Glomerular visceral epithelial cell (primary cell): ENCODE data around the gene FAR1.
"Not testable (repeated sequence)": the region's sequence is repeated elsewhere in the genome, so short reads cannot be mapped to it uniquely, and the experiment has no call there.

Source experiments
- DNase-seq: peaks from one replicate; pipeline ENCODE4 v3.0.0-alpha.2; 2016; ENCODE audit errors: extremely low spot score

Gene FAR1, protein sequence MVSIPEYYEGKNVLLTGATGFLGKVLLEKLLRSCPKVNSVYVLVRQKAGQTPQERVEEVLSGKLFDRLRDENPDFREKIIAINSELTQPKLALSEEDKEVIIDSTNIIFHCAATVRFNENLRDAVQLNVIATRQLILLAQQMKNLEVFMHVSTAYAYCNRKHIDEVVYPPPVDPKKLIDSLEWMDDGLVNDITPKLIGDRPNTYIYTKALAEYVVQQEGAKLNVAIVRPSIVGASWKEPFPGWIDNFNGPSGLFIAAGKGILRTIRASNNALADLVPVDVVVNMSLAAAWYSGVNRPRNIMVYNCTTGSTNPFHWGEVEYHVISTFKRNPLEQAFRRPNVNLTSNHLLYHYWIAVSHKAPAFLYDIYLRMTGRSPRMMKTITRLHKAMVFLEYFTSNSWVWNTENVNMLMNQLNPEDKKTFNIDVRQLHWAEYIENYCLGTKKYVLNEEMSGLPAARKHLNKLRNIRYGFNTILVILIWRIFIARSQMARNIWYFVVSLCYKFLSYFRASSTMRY

DNA sequence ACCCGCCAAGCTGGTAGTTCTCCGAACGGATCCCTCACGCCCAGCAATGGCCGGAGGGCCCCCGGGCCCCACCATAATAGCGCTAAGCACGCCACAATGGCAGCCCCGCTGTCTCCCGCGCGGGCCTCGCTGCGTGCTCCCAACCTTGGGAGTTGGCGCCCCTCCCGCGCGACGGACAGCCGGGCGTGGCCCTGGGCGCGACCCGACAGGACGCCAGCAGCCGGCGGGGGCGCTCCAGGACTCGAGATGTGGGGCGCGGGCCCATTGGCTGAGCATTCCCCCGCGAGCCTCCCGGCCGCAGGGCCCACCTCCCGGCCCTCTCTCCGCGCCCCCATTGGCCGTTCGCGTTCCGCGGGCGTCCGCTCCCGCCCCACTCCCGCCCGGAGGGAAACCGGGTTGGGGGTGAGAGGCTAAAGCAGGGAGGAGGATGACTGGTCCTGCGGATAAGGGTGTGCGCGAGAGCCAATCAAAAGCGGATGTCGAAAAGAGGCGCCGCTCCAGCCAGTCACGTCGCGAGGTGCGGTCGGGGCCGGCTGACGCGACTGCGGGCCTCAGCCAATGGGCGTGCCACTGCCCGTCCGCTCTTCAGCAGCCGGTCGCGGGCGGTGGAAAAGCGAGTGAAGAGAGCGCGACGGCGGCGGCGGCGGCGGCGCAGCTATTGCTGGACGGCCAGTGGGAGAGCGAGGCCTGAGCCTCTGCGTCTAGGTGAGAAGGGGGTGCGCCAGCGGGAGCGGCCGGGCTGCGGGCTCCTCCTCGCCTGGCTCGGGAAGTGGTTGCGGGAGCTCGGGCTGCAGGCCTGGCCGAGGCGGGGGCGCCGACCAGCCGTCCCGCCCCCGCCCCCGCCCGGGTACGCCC lies at the start of gene FAR1:
Gene FAR1, plus strand, starts transcription at position 567 of the 855 bp plus-strand sequence. CDS start 26,098 bp downstream, outside the sequence.
- DNase-seq: peak; percentile 98

DNA sequence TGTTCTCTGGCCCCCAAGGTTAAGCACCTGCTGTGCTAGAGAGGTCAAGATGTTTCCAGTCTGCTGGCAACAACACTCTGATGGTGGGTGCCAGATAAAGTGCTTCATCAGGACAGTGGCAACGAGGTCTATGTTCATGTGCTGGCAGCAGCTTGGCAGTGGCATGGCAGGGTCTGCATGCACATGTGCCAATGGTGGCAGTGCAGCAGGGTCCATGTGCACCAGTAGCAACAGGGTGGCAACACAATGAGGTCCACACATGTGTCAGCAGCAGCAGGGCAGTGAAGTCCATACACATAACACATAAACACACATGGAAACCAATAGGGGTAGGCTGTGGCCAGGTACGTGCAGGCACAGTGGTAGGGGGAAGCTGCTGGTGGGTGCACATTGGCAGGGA lies 48.4 kb upstream of the FAR1 start:
- no peak for DNase-seq

DNA sequence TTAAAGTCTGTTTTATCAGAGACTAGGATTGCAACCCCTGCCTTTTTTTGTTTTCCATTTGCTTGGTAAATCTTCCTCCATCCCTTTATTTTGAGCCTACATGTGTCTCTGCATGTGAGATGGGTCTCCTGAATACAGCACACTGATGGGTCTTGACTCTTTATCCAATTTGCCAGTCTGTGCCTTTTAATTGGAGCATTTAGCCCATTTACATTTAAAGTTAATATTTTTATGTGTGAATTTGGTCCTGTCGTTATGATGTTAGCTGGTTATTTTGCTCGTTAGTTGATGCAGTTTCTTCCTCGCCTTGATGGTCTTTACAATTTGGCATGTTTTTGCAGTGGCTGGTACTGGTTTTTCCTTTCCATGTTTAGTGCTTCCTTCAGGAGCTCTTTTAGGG lies 41.6 kb upstream of the FAR1 start:
- not testable (repeated sequence) for DNase-seq

DNA sequence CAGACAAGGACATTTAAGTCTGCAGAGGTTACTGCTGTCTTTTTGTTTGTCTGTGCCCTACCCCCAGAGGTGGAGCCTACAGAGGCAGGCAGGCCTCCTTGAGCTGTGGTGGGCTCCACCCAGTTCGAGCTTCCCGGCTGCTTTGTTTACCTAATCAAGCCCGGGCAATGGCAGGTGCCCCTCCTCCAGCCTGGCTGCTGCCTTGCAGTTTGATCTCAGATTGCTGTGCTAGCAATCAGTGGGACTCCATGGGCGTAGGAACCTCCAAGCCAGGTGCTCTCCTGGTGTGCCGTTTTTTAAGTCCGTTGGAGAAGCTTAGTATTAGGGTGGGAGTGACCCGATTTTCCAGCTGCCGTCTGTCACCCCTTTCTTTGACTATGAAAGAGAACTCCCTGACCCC lies 39.8 kb upstream of the FAR1 start:
- not testable (repeated sequence) for DNase-seq

DNA sequence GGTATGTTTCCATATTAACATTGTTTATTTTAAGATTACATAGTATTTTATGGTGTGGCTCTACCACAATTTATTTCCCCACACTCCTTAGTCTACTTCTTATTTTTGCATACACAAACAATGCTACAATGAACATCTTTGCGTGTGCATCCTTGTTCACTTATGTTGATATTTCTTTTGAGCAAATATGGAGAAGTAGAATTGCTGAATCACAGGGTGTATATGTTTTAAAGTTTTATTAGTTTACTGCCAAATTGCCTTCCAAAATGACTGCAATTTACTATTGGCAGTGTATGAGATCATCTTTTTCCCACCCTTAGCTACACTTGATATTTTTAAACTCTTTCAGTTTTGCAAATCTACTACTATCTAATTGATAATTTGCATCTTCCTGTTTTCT lies 38.7 kb upstream of the FAR1 start:
- DNase-seq: no peak

DNA sequence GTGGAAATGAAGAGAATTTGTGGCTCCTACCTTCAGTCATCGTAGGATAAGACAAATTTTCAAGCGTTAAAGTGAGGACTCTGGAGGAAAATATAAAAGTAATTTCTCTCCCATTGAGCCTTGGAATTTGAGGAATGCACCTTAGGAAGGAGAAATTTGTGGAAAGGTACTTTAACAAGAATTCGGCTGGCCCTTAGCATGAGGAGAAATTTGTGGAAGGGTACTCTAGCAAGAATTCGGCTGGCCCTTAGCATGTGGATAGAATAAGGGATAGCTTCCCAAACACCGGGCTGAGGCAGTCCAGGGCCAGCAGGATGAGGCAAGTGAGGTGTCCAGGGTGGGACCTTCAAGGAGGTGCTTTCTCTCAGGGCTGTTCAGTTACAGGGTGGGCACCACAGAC lies 33.2 kb upstream of the FAR1 start:
- no peak for DNase-seq

DNA sequence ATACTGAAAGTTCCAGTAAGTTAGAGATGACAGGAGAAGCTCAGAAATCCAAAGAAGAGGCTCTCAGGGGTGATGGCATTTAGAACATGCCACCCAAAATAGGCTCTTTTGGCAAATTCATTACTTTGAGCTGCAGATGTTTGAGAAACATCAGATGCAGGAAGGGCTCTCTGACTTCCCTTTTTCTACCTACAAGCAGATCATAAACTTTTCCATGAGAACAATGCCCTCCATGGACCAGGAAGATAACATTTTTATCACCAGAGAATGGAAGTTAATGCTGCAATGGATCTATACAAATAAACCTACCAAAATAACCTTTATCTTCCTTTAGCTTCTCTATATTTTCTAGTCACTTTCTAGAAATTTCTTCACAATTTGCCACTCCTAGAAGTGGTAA lies 32.7 kb upstream of the FAR1 start:
- DNase-seq: no peak

DNA sequence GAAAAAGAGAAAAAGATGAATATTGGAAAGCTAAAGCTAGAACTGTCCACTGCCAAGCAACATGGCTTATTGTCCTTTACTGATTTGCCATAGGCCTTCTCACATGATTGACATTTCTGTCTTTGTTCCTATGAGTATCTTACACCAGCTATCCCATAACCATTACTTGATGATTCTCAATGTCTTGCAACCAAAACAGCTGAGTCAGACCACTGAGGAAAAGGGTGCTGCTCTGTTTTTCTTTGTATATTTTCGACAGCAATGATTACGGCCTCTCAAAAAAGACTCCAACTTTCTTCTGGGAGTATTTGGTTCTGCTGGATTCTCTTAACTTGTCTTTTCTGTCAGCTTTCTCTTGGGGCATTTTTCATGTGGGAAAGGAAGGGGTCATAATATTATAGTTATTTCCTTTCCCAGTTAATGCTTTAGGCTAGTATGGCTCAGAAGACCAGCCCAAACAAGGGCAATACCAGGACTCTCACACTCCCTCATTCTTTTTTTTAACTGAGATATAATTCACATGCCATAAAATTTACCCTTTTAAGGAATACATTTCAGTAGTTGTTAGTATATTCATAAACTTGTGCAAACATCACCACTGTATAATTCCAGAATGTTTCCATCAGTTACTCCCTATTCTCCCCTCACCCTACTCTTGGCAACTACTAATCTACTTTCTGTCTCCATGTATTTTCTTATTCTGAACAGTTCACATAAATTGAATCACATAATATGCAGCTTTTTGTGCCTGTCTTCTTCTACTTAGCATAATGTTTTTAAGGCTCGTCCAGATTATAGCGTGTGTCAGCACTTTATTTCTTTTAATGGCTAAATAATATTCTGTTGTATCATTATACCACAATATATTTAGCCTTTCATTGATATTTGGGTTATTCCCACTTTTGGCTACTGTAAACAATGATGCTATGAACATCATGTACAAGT lies 31.1 kb upstream of the FAR1 start:
- no peak for DNase-seq

DNA sequence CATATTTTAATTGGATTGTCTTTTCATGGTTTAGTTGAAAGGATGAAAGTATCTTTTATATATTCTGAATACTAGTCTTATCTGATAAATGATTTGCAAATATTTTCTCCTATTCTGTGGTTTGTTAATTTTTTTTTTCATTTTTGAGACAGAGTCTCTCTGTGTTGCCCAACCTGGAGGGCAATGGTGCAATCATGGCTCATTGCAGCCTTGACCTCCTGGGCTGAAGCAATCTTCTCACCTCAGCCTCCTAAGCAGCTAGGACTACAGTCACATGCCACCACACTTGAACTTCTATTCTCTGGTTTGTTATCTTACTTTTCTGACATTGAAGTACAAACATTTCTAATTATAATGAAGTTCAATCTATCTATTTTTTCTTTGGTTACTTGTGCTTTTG lies 30.0 kb upstream of the FAR1 start:
- no peak for DNase-seq

DNA sequence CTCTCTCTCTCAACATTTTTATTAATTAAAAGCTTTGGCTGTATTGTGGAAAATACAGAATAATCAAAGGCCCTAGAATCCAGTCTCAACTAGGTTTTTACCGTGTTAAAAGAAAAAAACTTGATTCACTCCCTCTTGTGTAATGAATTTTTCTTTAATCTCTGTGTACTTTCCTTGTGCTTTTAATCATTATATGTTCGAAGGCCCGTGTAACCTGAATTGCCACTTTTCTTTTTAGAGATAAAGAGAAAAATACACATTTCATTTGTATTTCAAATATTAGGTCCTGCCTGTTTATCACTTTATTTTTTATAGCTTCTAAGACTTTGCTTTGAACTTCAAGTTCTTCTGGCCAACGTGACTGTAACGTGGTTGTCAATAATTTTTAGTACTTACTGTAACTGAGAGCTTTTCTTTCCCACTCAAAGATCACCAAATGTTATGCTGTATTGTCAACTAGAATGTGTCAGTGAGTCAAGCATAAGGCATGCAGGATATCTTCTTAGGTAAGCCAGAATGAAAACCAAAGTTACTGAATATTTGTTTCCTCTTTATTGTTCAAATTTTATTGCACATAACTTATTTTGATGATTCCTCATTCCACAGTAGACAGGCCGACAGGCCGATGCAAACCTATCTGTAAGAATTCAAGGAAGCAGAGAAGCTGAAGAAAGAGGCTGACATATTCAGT lies 23.3 kb upstream of the FAR1 start:
- DNase-seq: peak; percentile 16

DNA sequence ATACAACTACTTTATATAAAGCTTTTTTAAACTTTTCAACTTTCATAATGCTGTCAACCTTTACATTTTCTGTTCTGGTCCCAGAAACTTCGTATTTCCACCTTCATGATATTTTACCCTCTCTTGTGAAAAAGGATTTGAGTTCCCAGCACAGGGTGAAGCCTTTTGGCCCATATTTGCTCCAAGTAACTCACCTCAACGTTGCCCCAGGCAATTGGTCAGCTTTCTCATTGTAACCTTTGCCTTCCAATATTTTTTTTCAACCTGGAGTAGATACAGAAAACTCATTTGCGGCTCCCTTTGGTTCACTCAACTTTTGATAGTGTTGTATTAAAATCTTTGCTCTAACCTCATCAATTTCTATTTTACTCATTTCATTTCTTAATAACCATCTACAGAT lies 21.1 kb upstream of the FAR1 start:
- DNase-seq: no peak

DNA sequence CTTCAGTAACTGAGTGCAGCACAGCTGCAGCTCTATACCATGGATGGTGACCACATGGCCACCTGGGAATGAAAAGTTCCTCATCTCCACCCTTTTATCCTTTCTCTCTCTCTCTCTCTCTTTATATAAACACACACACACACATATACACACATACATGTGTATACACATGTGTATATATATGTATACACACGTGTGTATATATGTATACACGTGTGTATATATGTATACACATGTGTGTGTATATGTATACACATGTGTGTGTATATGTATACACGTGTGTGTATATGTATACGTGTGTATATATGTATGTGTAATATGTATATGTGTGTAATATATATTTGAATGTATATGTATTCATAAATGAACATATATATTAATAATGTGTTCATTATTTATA lies 18.8 kb upstream of the FAR1 start:
- no peak for DNase-seq

DNA sequence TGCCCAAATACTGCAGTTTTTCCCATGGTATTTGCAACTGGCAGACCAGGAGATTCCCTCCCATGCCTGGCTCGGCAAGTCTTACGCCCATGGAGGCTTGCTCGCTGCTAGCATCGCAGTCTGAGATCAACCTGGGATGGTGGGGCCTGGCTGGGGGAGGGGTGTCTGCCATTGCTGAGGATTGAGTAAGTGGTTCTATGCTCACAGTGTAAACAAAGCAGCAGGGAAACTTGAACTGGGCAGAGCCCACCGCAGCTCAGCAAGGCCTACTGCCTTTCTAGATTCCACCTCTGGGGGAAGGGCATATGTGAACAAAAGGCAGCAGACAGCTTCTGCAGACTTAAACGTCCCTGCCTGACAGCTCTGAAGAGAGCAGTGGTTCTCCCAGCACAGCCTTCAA lies 17.0 kb upstream of the FAR1 start:
- DNase-seq: not testable (repeated sequence)

DNA sequence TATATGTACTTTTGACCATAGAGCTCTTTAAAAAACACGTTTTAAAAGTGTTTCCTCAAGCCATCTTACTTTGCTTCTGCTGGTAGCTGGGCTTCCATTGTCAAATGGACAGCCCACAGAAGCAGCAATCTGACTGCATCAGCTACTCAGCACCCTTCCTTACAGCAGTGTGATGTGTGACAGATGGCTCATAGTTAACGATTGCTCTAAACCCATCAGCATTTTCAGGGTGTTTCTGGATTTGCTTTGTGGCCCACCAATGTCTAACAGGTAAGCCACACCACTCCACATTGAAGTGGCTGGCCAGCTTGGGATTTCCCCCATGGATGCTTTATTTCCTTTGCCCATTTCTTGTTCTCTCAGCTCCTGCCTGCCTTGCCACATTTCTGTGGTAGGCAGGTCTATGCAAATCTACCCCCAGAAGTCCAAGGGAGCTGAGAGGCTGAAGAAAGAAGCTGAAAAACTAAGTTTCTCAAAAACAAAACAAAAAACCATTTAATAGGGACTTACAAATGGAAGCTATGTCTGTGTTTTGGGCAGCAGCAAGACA lies 7.3 kb upstream of the FAR1 start:
- DNase-seq: no peak

DNA sequence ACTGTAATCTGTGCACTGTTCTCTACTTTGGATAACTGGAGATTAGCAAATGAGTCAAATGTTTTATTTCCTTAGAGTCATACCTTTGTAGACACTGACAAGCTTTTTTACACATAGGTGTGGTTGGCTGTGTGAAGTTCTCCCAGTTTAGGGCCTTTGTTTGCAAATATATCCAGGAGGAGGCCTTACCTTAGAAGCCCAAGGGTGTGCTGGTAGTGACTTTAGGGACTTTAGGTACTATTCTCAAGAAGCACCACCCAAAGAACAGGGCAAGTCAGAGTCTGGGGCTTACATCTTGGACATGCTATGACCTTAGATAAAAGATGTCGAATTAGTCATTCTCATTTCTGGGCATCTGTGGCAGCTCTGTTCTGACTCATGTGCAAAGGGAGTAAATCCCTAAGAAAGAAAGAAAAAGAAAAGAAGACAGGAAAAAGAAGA lies 4.8 kb upstream of the FAR1 start:
- DNase-seq: no peak

DNA sequence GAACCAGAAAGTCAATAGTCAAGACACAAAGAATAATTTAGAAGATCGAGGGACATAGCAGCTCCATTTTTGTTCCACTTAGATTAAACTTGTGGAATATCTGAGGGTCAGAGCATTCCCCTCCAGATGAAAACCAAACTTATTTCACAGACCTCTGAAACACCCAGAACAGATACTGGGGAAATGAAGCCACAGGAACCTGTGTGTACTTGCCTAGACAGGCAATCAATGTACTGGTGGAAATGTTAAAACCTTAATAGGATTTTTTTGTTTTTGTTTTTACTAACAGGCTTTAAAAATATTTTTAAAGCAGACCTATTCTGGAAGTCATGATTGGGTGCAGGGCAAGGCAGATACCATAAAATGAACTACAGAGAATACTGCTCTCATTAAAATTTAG lies 4.1 kb upstream of the FAR1 start:
- DNase-seq: no peak

DNA sequence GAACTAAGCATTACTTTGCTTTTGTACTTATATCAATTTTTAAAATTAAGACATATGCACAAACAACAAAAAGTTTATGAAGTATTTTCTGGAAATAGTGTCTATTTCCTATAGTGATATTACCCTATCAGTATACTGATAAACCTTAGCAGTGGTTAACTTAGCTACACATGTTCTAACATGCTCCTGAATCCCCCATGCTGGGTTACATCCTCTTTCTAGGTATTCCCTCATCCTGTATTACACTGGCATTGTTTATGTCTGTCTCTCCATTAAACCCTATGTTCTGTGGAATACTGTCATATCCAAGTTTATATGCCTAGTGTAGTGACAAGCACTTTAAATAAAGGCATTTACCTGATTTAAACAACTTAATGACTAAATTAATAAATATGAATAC lies 1.8 kb upstream of the FAR1 start:
- DNase-seq: no peak

DNA sequence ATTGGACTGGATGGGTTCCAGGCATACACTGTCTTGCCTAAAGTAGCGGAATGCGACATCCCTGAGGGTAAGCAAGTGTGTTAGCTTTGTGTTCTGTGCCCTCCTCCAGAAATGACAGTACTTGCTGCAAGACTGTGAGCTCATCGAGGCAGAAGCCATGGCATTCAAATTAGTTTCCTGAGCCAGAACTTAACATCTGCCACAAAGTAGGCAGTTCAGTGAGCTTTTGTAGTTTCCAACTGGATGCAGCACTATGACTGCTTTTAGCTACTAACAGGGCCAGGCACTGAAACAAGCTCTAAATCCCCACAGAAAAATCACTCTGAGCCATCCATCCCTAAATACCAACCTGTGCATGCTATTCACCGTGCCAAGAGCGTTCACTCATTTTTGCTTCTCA lies 1.2 kb upstream of the FAR1 start:
- no peak for DNase-seq

DNA sequence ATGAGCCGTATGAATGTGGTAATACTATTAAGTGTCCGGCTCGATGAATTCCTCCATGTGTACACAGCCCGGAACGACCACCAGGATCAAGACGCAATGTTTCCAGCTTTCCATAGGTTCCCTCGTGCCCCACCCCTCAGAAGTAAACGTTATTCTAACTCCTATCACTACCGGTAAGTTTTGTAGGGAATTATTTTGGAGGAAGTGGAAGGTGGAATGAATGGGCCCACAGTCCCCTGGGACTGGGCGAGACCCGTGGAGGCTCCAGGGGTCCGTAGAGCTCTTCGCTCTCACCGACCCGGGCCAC lies 720 bp upstream of the FAR1 start:
- DNase-seq: no peak

DNA sequence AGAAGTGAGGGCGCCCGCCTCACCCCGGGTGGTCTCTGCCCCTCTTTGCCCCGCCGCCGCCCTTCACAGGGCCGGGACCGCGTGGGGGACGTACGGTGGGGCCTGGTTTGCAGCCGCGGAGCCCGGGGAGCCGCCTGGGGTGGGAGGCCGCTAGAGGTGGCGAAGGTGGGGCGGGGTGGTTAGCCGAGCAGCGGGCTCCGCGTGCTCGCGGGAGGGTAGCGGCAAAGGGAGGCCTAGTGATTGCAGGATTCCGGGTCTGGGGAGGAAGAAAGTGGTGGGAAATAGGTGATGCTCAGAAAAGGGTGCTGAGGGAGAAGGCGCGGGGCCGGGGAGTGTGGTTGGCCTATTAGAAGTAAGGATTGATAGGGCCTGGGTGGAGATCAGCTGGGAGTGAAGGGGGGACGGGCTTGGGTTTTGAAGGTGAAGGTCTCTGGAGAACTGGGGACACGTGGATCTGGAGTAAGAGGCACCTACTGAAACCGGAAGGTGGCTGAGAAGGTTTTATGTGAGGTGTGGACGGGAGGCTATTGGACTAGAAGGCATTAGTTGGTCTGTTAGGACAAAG lies 571 bp downstream of the FAR1 start:
- peak; percentile 26 for DNase-seq
